PC-9 (cell line): ENCODE measurements around the gene GRID2.

ENCODE experiments used
- EZH2 ChIP-seq: fragments of 200-600 bp; sonication (generic); IDR thresholded peaks from 2 replicates; pipeline ENCODE4 v1.8.0; 2017; ENCODE audit warnings: antibody characterized with exemption, low read depth
- TF ChIP-seq, protein P1 (sequence below): fragments of 200-600 bp; sonication (generic); conservative IDR thresholded peaks from 2 replicates; pipeline ENCODE4 v1.6.1; 2017; ENCODE audit warnings: mixed run types, antibody characterized with exemption, mild to moderate bottlenecking, moderate library complexity

DNA sequence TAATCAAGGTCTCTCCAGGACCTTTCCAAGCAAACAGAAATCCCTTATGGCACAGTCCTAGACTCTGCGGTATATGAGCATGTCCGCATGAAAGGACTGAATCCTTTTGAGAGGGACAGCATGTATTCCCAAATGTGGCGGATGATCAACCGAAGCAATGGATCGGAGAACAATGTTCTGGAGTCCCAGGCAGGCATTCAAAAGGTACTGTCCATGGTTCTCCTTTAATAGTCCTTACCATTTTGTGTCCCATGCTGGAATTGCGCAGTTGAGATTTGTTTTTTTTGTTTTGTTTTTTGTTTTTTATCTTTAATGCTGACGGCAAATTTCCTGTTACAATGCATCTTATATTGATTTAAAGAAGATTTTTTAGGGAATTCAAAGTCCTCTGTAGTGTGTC lies 1211.4 kb downstream of the GRID2 start:
- no peak for TF ChIP-seq EZH2
- TF ChIP-seq, protein P1, sequence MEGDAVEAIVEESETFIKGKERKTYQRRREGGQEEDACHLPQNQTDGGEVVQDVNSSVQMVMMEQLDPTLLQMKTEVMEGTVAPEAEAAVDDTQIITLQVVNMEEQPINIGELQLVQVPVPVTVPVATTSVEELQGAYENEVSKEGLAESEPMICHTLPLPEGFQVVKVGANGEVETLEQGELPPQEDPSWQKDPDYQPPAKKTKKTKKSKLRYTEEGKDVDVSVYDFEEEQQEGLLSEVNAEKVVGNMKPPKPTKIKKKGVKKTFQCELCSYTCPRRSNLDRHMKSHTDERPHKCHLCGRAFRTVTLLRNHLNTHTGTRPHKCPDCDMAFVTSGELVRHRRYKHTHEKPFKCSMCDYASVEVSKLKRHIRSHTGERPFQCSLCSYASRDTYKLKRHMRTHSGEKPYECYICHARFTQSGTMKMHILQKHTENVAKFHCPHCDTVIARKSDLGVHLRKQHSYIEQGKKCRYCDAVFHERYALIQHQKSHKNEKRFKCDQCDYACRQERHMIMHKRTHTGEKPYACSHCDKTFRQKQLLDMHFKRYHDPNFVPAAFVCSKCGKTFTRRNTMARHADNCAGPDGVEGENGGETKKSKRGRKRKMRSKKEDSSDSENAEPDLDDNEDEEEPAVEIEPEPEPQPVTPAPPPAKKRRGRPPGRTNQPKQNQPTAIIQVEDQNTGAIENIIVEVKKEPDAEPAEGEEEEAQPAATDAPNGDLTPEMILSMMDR, result no peak
